Skeletal muscle tissue (tissue), 4 donors: Measurements from ENCODE around the gene RPS24. TPM values are rescaled to one million over a fixed set of nuclear protein-coding genes. Genes with fewer than 3 reads are reported as not detected.
A peak's percentile ranks its signal among the peaks of the same experiment; 100 is the strongest.
"Not testable (repeated sequence)": the region's sequence is repeated elsewhere in the genome, so short reads cannot be mapped to it uniquely, and the experiment has no call there.

Experiments
- H3K27ac ChIP-seq: one replicate; pipeline ENCODE4 v1.7.0; 2013; ENCODE audit warnings: mild to moderate bottlenecking, low read depth, low read length, inconsistent platforms
- H3K27me3 ChIP-seq, 3 donors: one replicate each; pipeline ENCODE4 v1.7.0; 2013; ENCODE audit warnings: low read length in 3 of 3; ENCODE audit not compliant: control insufficient read depth in 3 of 3, insufficient read depth in 3 of 3
- H3K36me3 ChIP-seq, 3 donors: one replicate each; pipeline ENCODE4 v1.7.0; 2013; ENCODE audit warnings: low read length in 3 of 3; ENCODE audit not compliant: control insufficient read depth in 3 of 3, insufficient read depth in 3 of 3
- H3K4me1 ChIP-seq, 3 donors: one replicate each; pipeline ENCODE4 v1.7.0; 2013; ENCODE audit warnings: low read length in 3 of 3, mild to moderate bottlenecking in 3 of 3; ENCODE audit not compliant: control insufficient read depth in 3 of 3, insufficient read depth in 3 of 3
- H3K4me3 ChIP-seq, 3 donors: one replicate each; pipeline ENCODE4 v1.7.0; 2013; ENCODE audit warnings: low read length in 3 of 3
- H3K9ac ChIP-seq, 3 donors: one replicate each; pipeline ENCODE4 v1.7.0; 2013; ENCODE audit warnings: low read length in 3 of 3, mild to moderate bottlenecking in 3 of 3, moderate library complexity in 2 of 3, low read depth in 1 of 3
- H3K9me3 ChIP-seq, 3 donors: one replicate each; pipeline ENCODE4 v1.7.0; 2013; ENCODE audit warnings: low read length in 3 of 3; ENCODE audit not compliant: control insufficient read depth in 3 of 3
- total RNA-seq: library from RNA; depleted of rRNA; stranded (reverse); fragments of >200 nt; gene quantifications from one replicate; pipeline ENCODE4 v1.2.3, GENCODE V29; 2014
- donor health status: Osteomylitis.

RPS24 gene
- total RNA-seq, 1 donor from 2014 or later = 2,668 TPM

GRCh38 chr10:78046711-78047269, 13.1 kb downstream of the RPS24 start:
- H3K9ac ChIP-seq = no peak overlapping the region
- no peak overlapping the region for H3K4me3 ChIP-seq
- H3K27me3 ChIP-seq = no peaks in the 10 kb centered on the region
- no peak overlapping the region for H3K27ac ChIP-seq
- peaks cover 8 to 33% (median 12%) of the 10 kb centered on the region in 3 donors for H3K4me1 ChIP-seq
- H3K9me3 ChIP-seq = no peaks in the 10 kb centered on the region
- peaks cover under 1 to 12% (median 10%) of the 10 kb centered on the region in 3 donors for H3K36me3 ChIP-seq

GRCh38 chr10:78047314-78047891, 13.7 kb downstream of the RPS24 start:
- H3K4me3 ChIP-seq = no peak overlapping the region
- H3K36me3 ChIP-seq = peaks cover 0 to 6% (median 4%) of the 10 kb centered on the region in 3 donors
- peaks cover 8 to 27% (median 12%) of the 10 kb centered on the region in 3 donors for H3K4me1 ChIP-seq
- no peaks in the 10 kb centered on the region for H3K9me3 ChIP-seq
- H3K27ac ChIP-seq = no peak overlapping the region
- peak overlapping the region in 1 of 3 donors; percentile 5 for H3K9ac ChIP-seq
- no peaks in the 10 kb centered on the region for H3K27me3 ChIP-seq

- Histone ChIP-seq H3K4me3 (no peak overlapping the region), H3K4me1 (peaks cover 4 to 6% (median 4%) of the 10 kb centered on the region in 3 donors), H3K27ac (no peak overlapping the region), H3K36me3 (peaks cover 0 to 2% (median 0%) of the 10 kb centered on the region in 3 donors), H3K9ac (no peak overlapping the region), H3K9me3 (no peaks in the 10 kb centered on the region), H3K27me3 (no peaks in the 10 kb centered on the region)
Measured at GRCh38 chr10:78049851-78050250, 16.2 kb downstream of the RPS24 start.

GRCh38 chr10:78053211-78053868, 19.7 kb downstream of the RPS24 start:
- no peak overlapping the region for H3K27ac ChIP-seq
- H3K9ac ChIP-seq = no peak overlapping the region
- no peaks in the 10 kb centered on the region for H3K9me3 ChIP-seq
- peaks cover 0 to 2% (median 0%) of the 10 kb centered on the region in 3 donors for H3K36me3 ChIP-seq
- H3K4me3 ChIP-seq = no peak overlapping the region
- H3K27me3 ChIP-seq = no peaks in the 10 kb centered on the region
- no peaks in the 10 kb centered on the region for H3K4me1 ChIP-seq

- Histone ChIP-seq H3K9ac (no peak overlapping the region), H3K4me1 (no peaks in the 10 kb centered on the region), H3K9me3 (no peaks in the 10 kb centered on the region), H3K27ac (no peak overlapping the region), H3K36me3 (peaks cover 0 to 2% (median 0%) of the 10 kb centered on the region in 3 donors), H3K27me3 (no peaks in the 10 kb centered on the region), H3K4me3 (no peak overlapping the region)
Measured at GRCh38 chr10:78058562-78058961, 24.9 kb downstream of the RPS24 start.

GRCh38 chr10:78059906-78060702, 26.4 kb downstream of the RPS24 start:
- no peaks in the 10 kb centered on the region for H3K4me1 ChIP-seq
- no peak overlapping the region for H3K9ac ChIP-seq
- H3K27ac ChIP-seq = no peak overlapping the region
- no peaks in the 10 kb centered on the region for H3K27me3 ChIP-seq
- no peaks in the 10 kb centered on the region for H3K9me3 ChIP-seq
- no peaks in the 10 kb centered on the region for H3K36me3 ChIP-seq
- H3K4me3 ChIP-seq = no peak overlapping the region

GRCh38 chr10:78062296-78062695, 28.6 kb downstream of the RPS24 start:
- Histone ChIP-seq H3K36me3 (no peaks in the 10 kb centered on the region), H3K27me3 (no peaks in the 10 kb centered on the region)

GRCh38 chr10:78063236-78063635, 29.6 kb downstream of the RPS24 start:
- H3K4me1 ChIP-seq = no peaks in the 10 kb centered on the region
- H3K4me3 ChIP-seq = no peak overlapping the region
- no peaks in the 10 kb centered on the region for H3K36me3 ChIP-seq
- H3K27ac ChIP-seq = no peak overlapping the region
- H3K27me3 ChIP-seq = no peaks in the 10 kb centered on the region
- H3K9ac ChIP-seq = no peak overlapping the region
- H3K9me3 ChIP-seq = no peaks in the 10 kb centered on the region

More at GRCh38 chr10:78062296-78062695, 28.6 kb downstream of the RPS24 start:
- Histone ChIP-seq H3K9ac (no peak overlapping the region), H3K4me3 (no peak overlapping the region), H3K27ac (no peak overlapping the region), H3K4me1 (no peaks in the 10 kb centered on the region), H3K9me3 (no peaks in the 10 kb centered on the region)

GRCh38 chr10:78064919-78065318, 31.3 kb downstream of the RPS24 start:
- H3K4me1 ChIP-seq = not testable (repeated sequence)

GRCh38 chr10:78065611-78066010, 31.9 kb downstream of the RPS24 start:
- Histone ChIP-seq H3K36me3 (no peaks in the 10 kb centered on the region), H3K4me1 (no peaks in the 10 kb centered on the region), H3K9me3 (no peaks in the 10 kb centered on the region), H3K27ac (no peak overlapping the region), H3K27me3 (no peaks in the 10 kb centered on the region), H3K9ac (no peak overlapping the region), H3K4me3 (no peak overlapping the region)

More at GRCh38 chr10:78064919-78065318, 31.3 kb downstream of the RPS24 start:
- not testable (repeated sequence) for H3K9ac ChIP-seq, H3K4me3 ChIP-seq, H3K9me3 ChIP-seq, H3K27me3 ChIP-seq, H3K36me3 ChIP-seq, H3K27ac ChIP-seq
